ENCODE results near the gene EVL.

EVL gene

DNA sequence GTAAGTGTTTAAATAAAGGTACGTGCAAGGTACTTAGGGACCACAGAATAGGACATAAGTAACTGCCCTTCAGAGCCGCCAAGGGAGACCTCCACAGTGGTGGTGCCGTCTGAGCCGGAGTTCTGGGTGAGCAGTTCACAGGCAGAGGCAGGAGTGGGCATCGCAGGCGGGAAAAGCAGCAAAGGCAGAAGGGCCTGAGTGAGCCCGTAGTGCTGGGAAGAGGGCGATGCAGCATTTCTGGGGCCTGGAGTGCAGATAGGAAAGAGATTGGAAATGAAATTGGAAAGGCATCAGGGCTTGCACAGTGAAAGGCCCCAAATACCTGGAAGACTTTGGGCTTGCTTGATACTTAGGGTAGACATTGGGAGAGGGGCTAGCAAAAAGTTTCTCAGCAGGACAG is 32.9 kb downstream of the EVL start:
- Histone ChIP-seq H3K36me3 (ENCODE audit: insufficient read depth, insufficient read length, low read length) (peaks cover 9% of the 10 kb centered on the region), H3K27me3 (ENCODE audit: insufficient read depth, insufficient read length) (no peaks in the 10 kb centered on the region), H3K9me3 (ENCODE audit: insufficient read depth, low read length) (no peaks in the 10 kb centered on the region), H3K4me3 (ENCODE audit: insufficient read length, low read depth) (no peak overlapping the region), H3K9ac (ENCODE audit: insufficient read length, low read depth) (no peak overlapping the region), H3K4me1 (ENCODE audit: insufficient read depth, insufficient read length) (no peaks in the 10 kb centered on the region)
- no peak for TF ChIP-seq YY1 (IDR thresholded peaks at IDR 0.05; ENCODE audit: insufficient read depth, insufficient read length)
- no peak for TF ChIP-seq SUZ12 (IDR thresholded peaks at IDR 0.05; ENCODE audit: extremely low read depth, insufficient read depth, insufficient read length)
- no peak for TF ChIP-seq ZNF274 (IDR thresholded peaks at IDR 0.05; ENCODE audit: low read depth, low read length)
- DNase-seq (ENCODE audit: low read depth, low spot score), result no peak

DNA sequence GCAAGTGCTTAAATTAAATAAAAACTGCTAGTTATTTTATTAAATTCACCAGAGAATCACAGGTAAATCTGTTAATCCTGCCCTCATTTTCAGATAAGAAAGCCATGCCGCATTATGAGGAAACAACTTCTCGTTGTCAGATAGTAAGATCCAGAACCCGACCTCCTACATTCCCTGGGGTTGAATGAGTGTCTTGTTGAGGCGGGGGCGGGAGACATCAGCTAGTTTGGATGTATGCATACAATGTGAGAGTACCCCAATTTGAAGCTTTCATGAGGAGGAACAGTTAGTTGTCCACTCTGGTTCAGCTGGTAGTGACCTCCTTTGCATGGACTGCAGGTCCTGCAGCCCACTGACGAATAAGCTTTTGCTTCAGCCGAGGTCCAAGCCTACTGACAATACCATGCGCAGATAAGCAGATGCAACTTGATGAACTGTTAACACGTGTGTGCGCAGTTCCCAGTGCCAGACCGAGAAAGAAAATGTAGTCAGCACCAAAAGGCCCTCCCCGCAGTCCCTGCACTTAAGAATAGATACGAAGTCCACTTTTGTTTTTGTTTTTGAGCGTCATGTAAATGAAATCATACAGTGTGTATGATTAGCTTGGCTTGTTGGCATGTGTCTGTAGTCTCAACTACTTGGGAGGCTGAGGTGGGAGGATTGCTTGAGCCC is 34.9 kb downstream of the EVL start:
- H3K4me1 ChIP-seq (ENCODE audit: insufficient read depth, insufficient read length), result no peaks in the 10 kb centered on the region
- H3K9ac ChIP-seq (ENCODE audit: insufficient read length, low read depth), result no peak overlapping the region
- H3K9me3 ChIP-seq (ENCODE audit: insufficient read depth, low read length), result no peaks in the 10 kb centered on the region
- TF ChIP-seq YY1 (IDR thresholded peaks at IDR 0.05; ENCODE audit: insufficient read depth, insufficient read length) (no peak), ZNF274 (IDR thresholded peaks at IDR 0.05; ENCODE audit: low read depth, low read length) (no peak), SUZ12 (IDR thresholded peaks at IDR 0.05; ENCODE audit: extremely low read depth, insufficient read depth, insufficient read length) (no peak)
- H3K36me3 ChIP-seq (ENCODE audit: insufficient read depth, insufficient read length, low read length), result peaks cover 9% of the 10 kb centered on the region
- H3K4me3 ChIP-seq (ENCODE audit: insufficient read length, low read depth), result no peak overlapping the region
- H3K27me3 ChIP-seq (ENCODE audit: insufficient read depth, insufficient read length), result no peaks in the 10 kb centered on the region
- no peak for DNase-seq (ENCODE audit: low read depth, low spot score)

DNA sequence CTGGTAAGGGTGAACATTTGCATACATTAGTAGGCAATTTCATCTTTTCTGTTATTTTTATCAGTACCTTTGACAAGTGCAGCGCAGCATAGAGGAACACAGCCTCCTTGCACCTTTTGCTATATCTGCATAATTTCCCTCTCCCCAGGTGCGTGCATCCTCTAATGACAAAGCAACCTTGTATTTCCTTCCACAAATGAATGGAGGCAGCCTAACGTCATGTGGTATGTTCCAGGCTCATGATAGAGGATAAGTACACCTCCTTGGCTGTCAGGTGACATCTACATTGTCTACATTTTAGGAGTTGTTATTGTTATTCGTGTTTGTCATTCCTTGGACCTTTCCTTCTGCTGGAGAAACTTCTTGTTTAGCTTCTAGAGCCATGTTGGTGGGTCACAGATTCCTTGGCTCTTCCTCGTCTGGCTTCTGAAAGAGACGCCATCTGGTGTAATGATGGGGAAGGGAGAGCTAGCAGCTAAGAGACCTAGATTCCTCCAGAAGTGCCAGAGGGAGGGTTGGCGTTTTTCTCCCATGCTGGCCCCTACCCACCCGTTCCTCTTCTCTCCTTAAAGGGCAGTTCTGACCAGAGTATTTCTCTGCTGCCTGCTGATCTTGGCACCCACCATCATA is 37.0 kb downstream of the EVL start:
- TF ChIP-seq SUZ12 (IDR thresholded peaks at IDR 0.05; ENCODE audit: extremely low read depth, insufficient read depth, insufficient read length), result no peak
- no peak for TF ChIP-seq YY1 (IDR thresholded peaks at IDR 0.05; ENCODE audit: insufficient read depth, insufficient read length)
- TF ChIP-seq ZNF274 (IDR thresholded peaks at IDR 0.05; ENCODE audit: low read depth, low read length), result no peak
- H3K4me1 ChIP-seq (ENCODE audit: insufficient read depth, insufficient read length), result no peaks in the 10 kb centered on the region
- H3K9me3 ChIP-seq (ENCODE audit: insufficient read depth, low read length), result no peaks in the 10 kb centered on the region
- no peaks in the 10 kb centered on the region for H3K27me3 ChIP-seq (ENCODE audit: insufficient read depth, insufficient read length)
- no peak for DNase-seq (ENCODE audit: low read depth, low spot score)
- peaks cover 11% of the 10 kb centered on the region for H3K36me3 ChIP-seq (ENCODE audit: insufficient read depth, insufficient read length, low read length)
- no peak overlapping the region for H3K4me3 ChIP-seq (ENCODE audit: insufficient read length, low read depth)
- H3K9ac ChIP-seq (ENCODE audit: insufficient read length, low read depth), result no peak overlapping the region

DNA sequence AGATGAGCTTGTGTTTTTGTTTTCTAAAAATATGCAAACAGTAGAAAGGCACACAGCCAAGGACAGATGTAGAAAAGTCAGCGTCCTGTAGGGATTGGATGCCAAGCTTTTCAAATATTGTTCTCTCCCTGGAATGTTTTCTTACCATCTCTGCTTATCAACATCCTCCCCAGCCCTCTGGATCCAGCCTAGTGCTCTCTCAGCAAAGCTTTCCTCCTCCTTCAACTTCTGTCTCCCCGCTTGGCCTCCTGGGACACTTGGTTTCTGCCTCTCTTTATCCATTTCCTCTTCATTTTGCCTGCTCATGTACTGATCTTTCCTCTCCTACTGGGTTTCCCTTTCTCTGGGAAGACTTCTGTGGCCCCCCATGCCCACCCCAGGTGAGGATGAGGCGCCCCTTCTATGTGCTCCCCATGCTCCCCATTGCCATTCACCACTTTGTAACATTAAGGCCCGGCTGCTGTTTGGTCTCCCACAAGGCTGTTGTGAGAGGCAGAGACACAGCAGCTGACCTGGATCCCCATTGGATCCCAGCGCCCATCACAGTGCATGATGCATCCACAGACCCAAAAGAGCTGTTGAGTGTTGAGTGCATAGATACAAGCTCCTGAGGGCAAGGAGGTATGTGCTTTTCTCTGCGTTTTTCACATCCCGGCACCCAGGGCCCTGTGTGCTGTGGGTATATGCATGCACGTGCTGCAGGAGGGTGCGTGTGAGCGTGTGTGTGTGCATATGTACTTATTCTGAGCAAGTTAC is 38.2 kb downstream of the EVL start:
- no peak overlapping the region for H3K9ac ChIP-seq (ENCODE audit: insufficient read length, low read depth)
- peaks cover under 1% of the 10 kb centered on the region for H3K4me1 ChIP-seq (ENCODE audit: insufficient read depth, insufficient read length)
- H3K4me3 ChIP-seq (ENCODE audit: insufficient read length, low read depth), result no peak overlapping the region
- no peak for DNase-seq (ENCODE audit: low read depth, low spot score)
- no peaks in the 10 kb centered on the region for H3K9me3 ChIP-seq (ENCODE audit: insufficient read depth, low read length)
- TF ChIP-seq YY1 (IDR thresholded peaks at IDR 0.05; ENCODE audit: insufficient read depth, insufficient read length) (no peak), ZNF274 (IDR thresholded peaks at IDR 0.05; ENCODE audit: low read depth, low read length) (no peak), SUZ12 (IDR thresholded peaks at IDR 0.05; ENCODE audit: extremely low read depth, insufficient read depth, insufficient read length) (no peak)
- no peaks in the 10 kb centered on the region for H3K27me3 ChIP-seq (ENCODE audit: insufficient read depth, insufficient read length)
- peaks cover 5% of the 10 kb centered on the region for H3K36me3 ChIP-seq (ENCODE audit: insufficient read depth, insufficient read length, low read length)

DNA sequence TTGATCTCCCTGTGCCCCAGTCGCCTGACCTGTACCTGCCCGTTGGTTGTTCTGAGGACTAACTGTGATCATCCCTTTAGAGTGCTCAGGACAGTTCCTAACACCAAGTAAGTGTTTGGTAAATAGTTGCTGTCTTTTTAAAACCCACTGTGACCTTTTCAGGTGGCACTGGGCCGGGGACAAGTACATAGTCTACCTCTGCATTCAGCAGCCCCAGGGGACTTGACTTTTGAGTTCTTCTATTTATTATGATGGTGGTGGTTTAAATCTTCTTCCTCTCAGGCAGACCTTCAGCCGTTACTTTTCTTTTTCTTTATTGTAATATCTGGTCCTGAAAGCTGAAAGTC is 38.8 kb downstream of the EVL start:
- H3K36me3 ChIP-seq (ENCODE audit: insufficient read depth, insufficient read length, low read length), result peaks cover 2% of the 10 kb centered on the region
- TF ChIP-seq YY1 (IDR thresholded peaks at IDR 0.05; ENCODE audit: insufficient read depth, insufficient read length), result no peak
- no peak for TF ChIP-seq ZNF274 (IDR thresholded peaks at IDR 0.05; ENCODE audit: low read depth, low read length)
- no peak for TF ChIP-seq SUZ12 (IDR thresholded peaks at IDR 0.05; ENCODE audit: extremely low read depth, insufficient read depth, insufficient read length)
- peaks cover 5% of the 10 kb centered on the region for H3K4me1 ChIP-seq (ENCODE audit: insufficient read depth, insufficient read length)
- no peak for DNase-seq (ENCODE audit: low read depth, low spot score)
- no peak overlapping the region for H3K4me3 ChIP-seq (ENCODE audit: insufficient read length, low read depth)
- no peak overlapping the region for H3K9ac ChIP-seq (ENCODE audit: insufficient read length, low read depth)
- H3K27me3 ChIP-seq (ENCODE audit: insufficient read depth, insufficient read length), result no peaks in the 10 kb centered on the region
- H3K9me3 ChIP-seq (ENCODE audit: insufficient read depth, low read length), result no peaks in the 10 kb centered on the region

DNA sequence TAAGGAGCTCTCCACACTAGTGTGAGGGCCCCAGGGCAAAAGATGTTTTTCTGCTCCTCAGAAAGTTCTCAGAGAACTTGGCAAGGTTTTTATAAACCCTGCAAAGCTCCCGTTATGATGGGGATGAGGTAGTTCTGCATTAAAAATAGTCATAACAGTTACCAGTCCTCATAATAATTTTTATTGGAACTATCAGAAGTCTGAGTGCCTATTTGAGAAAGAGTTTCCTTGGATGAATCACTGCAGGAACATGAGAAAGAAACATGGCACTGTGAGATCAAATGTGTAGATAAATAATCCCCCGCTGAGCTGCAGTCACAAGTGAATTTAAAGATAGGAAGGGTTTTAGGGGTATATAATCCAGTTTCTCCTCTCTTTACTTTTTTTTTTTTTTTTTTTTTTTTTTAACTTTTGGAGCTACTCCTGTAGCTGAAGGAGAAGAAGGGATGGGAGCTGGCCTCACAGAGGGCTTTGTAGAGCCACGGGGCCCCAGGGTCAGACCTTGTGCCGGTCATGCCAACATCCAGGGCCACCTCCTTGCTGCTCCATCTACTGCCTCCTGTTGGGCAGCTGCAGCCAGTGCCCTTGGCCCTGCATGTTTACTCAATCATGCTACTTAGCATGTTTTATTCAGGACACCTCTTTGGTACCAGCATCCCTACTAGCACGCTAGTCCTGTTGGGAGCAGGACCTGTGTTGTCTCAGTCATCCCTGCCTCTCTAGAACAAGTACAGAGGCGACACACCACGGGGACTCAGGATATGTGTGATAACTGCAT is 39.5 kb downstream of the EVL start:
- DNase-seq (ENCODE audit: low read depth, low spot score), result no peak
- Histone ChIP-seq H3K4me1 (ENCODE audit: insufficient read depth, insufficient read length) (peaks cover 5% of the 10 kb centered on the region), H3K36me3 (ENCODE audit: insufficient read depth, insufficient read length, low read length) (peaks cover 5% of the 10 kb centered on the region), H3K27me3 (ENCODE audit: insufficient read depth, insufficient read length) (no peaks in the 10 kb centered on the region), H3K9me3 (ENCODE audit: insufficient read depth, low read length) (no peaks in the 10 kb centered on the region), H3K9ac (ENCODE audit: insufficient read length, low read depth) (no peak overlapping the region), H3K4me3 (ENCODE audit: insufficient read length, low read depth) (no peak overlapping the region)
- TF ChIP-seq SUZ12 (IDR thresholded peaks at IDR 0.05; ENCODE audit: extremely low read depth, insufficient read depth, insufficient read length), result no peak
- TF ChIP-seq ZNF274 (IDR thresholded peaks at IDR 0.05; ENCODE audit: low read depth, low read length), result no peak
- no peak for TF ChIP-seq YY1 (IDR thresholded peaks at IDR 0.05; ENCODE audit: insufficient read depth, insufficient read length)
